Activated CD8-positive, alpha-beta T cell treated with anti-CD3 and anti-CD28 coated beads for 36 hours (primary cell): ENCODE data around the gene SEC31B. TPM values are rescaled to one million over a fixed set of nuclear protein-coding genes. Genes with fewer than 3 reads are reported as not detected.

Experiments used
- ATAC-seq: fragments of 200-7000 bp; cut with Tn5 transposase; one replicate; pipeline ENCODE4 v1.10.0; 2021; ENCODE audit warnings: mild to moderate bottlenecking, moderate library complexity
- CTCF ChIA-PET: fragments of 350-600 bp; sonication (Branson Sonifier 250); formaldehyde crosslinking; loops from one replicate; lab custom pipeline; 2021; ENCODE audit warnings: antibody characterized with exemption; lab: Charles Lee
- POLR2A ChIA-PET: fragments of 350-600 bp; sonication (Branson Sonifier 250); formaldehyde crosslinking; loops from one replicate; lab custom pipeline; 2021; ENCODE audit warnings: antibody characterized with exemption; lab: Charles Lee
- DNase-seq: peaks from one replicate; pipeline ENCODE4 v3.0.0-alpha.2; 2020
- H3K27ac Mint-ChIP-seq: one replicate; pipeline ENCODE4 v1.8.0; 2021; ENCODE audit warnings: mild to moderate bottlenecking, mixed read lengths
- H3K27me3 Mint-ChIP-seq: one replicate; pipeline ENCODE4 v1.8.0; 2021; ENCODE audit warnings: mixed read lengths
- H3K36me3 Mint-ChIP-seq: one replicate; pipeline ENCODE4 v1.8.0; 2021; ENCODE audit warnings: low read depth, mixed read lengths
- H3K4me1 Mint-ChIP-seq: one replicate; pipeline ENCODE4 v1.8.0; 2021; ENCODE audit warnings: low read depth, mixed read lengths
- H3K4me3 Mint-ChIP-seq: one replicate; pipeline ENCODE4 v1.8.0; 2021; ENCODE audit warnings: mild to moderate bottlenecking, moderate library complexity, mixed read lengths
- H3K9me3 Mint-ChIP-seq: one replicate; pipeline ENCODE4 v1.8.0; 2021; ENCODE audit warnings: mixed read lengths
- intact Hi-C: fragments of 100-400 bp; cut with micrococcal nuclease; formaldehyde crosslinking; loops from one replicate; pipeline ENCODE4 v1.10.0; 2022
- total RNA-seq, 2 experiments: library from RNA; stranded (reverse); gene quantifications; one replicate each; pipeline ENCODE4 v1.2.3, GENCODE V29; 2021
- TF ChIP-seq, protein P1 (sequence below): fragments of 200-600 bp; IDR thresholded peaks from one replicate; pipeline ENCODE4 v1.8.0; 2022; ENCODE audit warnings: antibody characterized with exemption, mild to moderate bottlenecking

Gene SEC31B
- total RNA-seq, 2 experiments from 2014 or later = 34.2 to 40.6 TPM

DNA sequence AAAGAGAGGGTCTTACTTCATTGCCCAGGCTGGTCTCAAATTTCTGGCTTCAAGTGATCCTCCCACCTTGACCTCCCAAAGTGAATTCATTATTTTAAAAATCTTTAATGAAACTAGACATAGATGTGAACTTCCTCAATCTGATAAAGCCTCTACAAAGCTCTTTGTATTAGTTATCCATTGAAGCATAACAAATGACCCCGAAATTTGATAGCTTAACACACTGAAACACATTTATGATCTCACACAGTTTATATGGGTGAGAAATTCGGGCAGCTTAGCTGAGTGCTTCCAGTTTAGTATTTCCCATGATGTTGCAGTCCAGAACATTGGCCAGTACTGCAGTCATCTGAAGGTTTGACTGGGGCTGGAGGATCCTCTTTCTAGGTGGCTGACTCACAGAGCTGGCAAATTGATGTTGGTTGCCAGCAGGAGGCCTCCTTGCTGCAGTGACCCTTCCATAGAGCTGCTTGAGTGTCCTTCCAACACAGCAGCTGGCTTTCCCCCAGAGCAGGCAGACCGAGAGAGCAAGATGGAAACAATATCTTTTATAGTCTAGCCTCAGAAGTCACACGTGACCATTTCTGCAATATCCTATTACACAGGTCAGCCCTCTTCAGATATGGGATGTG lies 73.4 kb downstream of the SEC31B start:
- intact Hi-C loops = no loop called here
- DNase-seq (no peak), ATAC-seq (no peak)
- TF ChIP-seq, protein P1, sequence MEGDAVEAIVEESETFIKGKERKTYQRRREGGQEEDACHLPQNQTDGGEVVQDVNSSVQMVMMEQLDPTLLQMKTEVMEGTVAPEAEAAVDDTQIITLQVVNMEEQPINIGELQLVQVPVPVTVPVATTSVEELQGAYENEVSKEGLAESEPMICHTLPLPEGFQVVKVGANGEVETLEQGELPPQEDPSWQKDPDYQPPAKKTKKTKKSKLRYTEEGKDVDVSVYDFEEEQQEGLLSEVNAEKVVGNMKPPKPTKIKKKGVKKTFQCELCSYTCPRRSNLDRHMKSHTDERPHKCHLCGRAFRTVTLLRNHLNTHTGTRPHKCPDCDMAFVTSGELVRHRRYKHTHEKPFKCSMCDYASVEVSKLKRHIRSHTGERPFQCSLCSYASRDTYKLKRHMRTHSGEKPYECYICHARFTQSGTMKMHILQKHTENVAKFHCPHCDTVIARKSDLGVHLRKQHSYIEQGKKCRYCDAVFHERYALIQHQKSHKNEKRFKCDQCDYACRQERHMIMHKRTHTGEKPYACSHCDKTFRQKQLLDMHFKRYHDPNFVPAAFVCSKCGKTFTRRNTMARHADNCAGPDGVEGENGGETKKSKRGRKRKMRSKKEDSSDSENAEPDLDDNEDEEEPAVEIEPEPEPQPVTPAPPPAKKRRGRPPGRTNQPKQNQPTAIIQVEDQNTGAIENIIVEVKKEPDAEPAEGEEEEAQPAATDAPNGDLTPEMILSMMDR = no peak
- H3K27me3 Mint-ChIP-seq = no peaks in the 10 kb centered on the region
- H3K4me3 Mint-ChIP-seq = no peak overlapping the region
- no peak overlapping the region for H3K27ac Mint-ChIP-seq
- H3K4me1 Mint-ChIP-seq = no peaks in the 10 kb centered on the region
- POLR2A ChIA-PET = interaction anchor here (0.6 kb wide), 1 partner anchor 203 kb away, joined by 3 read pairs; no protein-coding TSS in a partner anchor
- H3K9me3 Mint-ChIP-seq = no peaks in the 10 kb centered on the region
- H3K36me3 Mint-ChIP-seq = no peaks in the 10 kb centered on the region
- CTCF ChIA-PET = interaction anchor here (0.9 to 2.0 kb wide), 2 partner anchors 13 to 72 kb away, joined by 3 to 10 read pairs; no protein-coding TSS in a partner anchor

DNA sequence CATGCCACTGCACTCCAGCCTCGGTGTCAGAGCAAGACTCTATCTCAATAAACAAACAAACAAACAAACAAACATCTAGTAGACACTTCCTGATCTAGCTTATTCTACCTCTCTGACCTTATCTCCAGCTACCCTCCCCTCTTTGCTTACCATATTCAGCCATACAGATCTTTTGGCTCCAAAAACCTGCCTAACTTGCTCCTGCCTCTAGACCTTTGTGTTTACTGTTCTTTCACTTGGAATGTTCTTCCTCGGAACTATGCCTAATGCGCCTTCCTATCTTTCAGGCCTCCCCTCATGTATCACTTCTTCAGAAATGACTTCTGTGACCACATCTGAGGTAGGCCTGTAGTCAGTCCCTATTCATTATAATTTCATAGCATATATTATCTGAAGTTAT lies 77.1 kb downstream of the SEC31B start:
- Mint-ChIP-seq H3K36me3 (no peaks in the 10 kb centered on the region), H3K4me1 (no peaks in the 10 kb centered on the region), H3K4me3 (no peak overlapping the region), H3K9me3 (no peaks in the 10 kb centered on the region), H3K27me3 (no peaks in the 10 kb centered on the region), H3K27ac (no peak overlapping the region)
- POLR2A ChIA-PET = interaction anchor here (0.7 kb wide), 1 partner anchor 80 kb away, joined by 3 read pairs; no protein-coding TSS in a partner anchor
- no peak for DNase-seq
- no peak for ATAC-seq
- intact Hi-C loops = no loop called here
- TF ChIP-seq, protein P1 = no peak
- CTCF ChIA-PET = interaction anchor here (2.8 kb wide), 1 partner anchor 9 kb away, joined by 17 read pairs; no protein-coding TSS in a partner anchor

DNA sequence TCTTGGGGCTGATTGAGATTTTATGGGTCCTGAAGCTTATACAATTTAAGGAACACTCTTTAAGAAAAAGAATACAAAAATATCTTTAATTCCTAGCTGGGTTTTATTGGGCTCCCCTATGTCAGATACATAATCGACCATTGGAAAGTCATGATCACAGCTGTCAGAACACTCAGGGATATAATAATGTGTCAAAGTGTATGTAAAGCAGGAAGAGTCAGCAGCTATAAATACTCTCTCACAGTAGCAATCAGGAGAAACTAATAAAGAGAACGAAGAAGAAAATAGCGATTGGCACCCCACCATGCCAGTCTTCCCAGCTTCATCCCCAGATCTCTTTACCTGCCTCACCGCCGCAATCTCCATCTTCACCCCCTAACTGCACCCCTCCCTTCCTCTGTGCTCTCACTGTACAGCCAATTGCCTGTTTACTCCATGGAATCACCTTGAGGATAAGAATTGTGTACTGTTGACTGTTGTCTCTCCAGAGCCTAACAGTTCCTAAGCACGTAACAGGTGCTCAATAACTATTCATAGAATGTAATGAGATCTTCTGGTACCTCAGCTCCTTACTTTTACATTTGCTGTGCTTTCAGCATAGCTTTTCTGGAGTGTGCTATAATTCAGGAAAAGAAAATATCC lies 80.9 kb downstream of the SEC31B start:
- intact Hi-C loops = no loop called here
- no peak for DNase-seq
- no peak overlapping the region for H3K27ac Mint-ChIP-seq
- no peak overlapping the region for H3K4me3 Mint-ChIP-seq
- H3K36me3 Mint-ChIP-seq = no peaks in the 10 kb centered on the region
- TF ChIP-seq, protein P1 = no peak
- ChIA-PET POLR2A (interaction anchor here (0.6 to 1.7 kb wide), 6 partner anchors 10 to 112 kb away, joined by 3 to 4 read pairs (median 3); no protein-coding TSS in a partner anchor), CTCF (interaction anchor here (1.0 to 5.1 kb wide), 11 partner anchors 9 to 305 kb away, joined by 3 to 38 read pairs (median 9); partner anchors contain the start of gene HIF1AN)
- H3K4me1 Mint-ChIP-seq = peaks cover 2% of the 10 kb centered on the region
- no peaks in the 10 kb centered on the region for H3K9me3 Mint-ChIP-seq
- no peaks in the 10 kb centered on the region for H3K27me3 Mint-ChIP-seq
- ATAC-seq = no peak

Other genes starting within 250 kb of the SEC31B start
- 10 to 100 TPM; 45.1 to 48.6 TPM for gene BLOC1S2, start 233.2 kb downstream of the SEC31B start, total RNA-seq
- gene PKD2L1, start 189.6 kb downstream of the SEC31B start, total RNA-seq = not detected
- gene SCD, start 172.6 kb downstream of the SEC31B start, total RNA-seq = 100 to 1,000 TPM; 271 TPM
- gene WNT8B, start 56.9 kb downstream of the SEC31B start, total RNA-seq = under 1 TPM; 0.38 to 0.47 TPM
- 100 to 1,000 TPM; 365 to 384 TPM for gene NDUFB8, start 10.0 kb upstream of the SEC31B start, total RNA-seq
- gene HIF1AN, start 16.1 kb upstream of the SEC31B start, total RNA-seq = 10 to 100 TPM; 35.3 to 36.5 TPM
- gene PAX2, start 225.7 kb upstream of the SEC31B start, total RNA-seq = not detected